ENCODE measurements around the gene HS6ST2.

HS6ST2 gene

DNA sequence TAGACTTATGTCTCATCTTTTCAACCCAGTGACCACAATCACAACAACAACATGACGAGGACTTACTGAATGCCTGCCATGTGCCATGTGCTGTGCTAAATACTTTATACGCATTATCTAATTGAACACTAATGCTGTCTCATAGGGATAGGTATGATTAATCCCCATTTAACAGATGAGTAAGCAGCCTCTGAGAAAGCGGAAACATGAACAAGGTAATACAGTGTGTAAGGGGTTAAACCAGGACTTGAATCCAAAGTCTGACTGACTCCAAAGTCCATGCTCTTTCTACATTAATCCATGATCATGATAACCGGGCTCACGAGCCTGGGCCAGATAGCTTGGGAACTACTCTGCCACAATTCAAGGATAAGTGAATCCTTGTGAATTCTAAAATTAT is 364.3 kb downstream of the HS6ST2 start:
- WGBS, 2 experiments (ENCODE audit: insufficient coverage in 2 of 2), result no CpG with 5 or more reads among the region's 5 CpGs
- Histone ChIP-seq H3K4me1 (ENCODE audit: control insufficient read depth, insufficient read depth, low read length, poor library complexity, severe bottlenecking) (no peaks in the 10 kb centered on the region), H3K36me3 (ENCODE audit: control insufficient read depth, insufficient read depth, low read length) (no peaks in the 10 kb centered on the region), H3K4me3 (ENCODE audit: extremely low read depth, insufficient read depth, low read length, poor library complexity, severe bottlenecking) (no peak overlapping the region), H3K9me3 (ENCODE audit: control insufficient read depth, low read length) (no peaks in the 10 kb centered on the region), H3K27ac (ENCODE audit: low read depth, low read length, severe bottlenecking) (no peak overlapping the region)

DNA sequence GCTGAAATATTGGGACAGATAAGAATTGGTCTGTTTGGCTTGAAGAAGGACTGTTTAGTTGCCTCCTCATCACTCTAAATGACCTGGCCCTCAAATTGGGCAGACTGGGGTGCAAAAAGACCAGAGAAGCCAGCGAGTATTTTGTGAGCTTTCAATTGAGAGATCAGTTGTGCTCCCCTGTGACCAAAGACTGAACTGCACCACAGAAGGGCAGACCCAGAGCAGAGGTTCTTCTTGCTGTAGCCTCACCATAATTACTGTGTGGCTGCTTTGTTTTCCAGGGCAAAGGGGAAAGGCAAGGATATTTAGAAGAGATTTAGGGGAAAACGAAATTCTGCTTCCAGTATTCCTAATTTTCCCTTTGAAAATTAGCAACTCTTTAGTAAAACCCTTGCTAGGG is 365.5 kb downstream of the HS6ST2 start:
- Histone ChIP-seq H3K4me3 (ENCODE audit: extremely low read depth, insufficient read depth, low read length, poor library complexity, severe bottlenecking) (no peak overlapping the region), H3K27ac (ENCODE audit: low read depth, low read length, severe bottlenecking) (no peak overlapping the region), H3K9me3 (ENCODE audit: control insufficient read depth, low read length) (no peaks in the 10 kb centered on the region), H3K36me3 (ENCODE audit: control insufficient read depth, insufficient read depth, low read length) (no peaks in the 10 kb centered on the region), H3K4me1 (ENCODE audit: control insufficient read depth, insufficient read depth, low read length, poor library complexity, severe bottlenecking) (no peaks in the 10 kb centered on the region)
- WGBS, 2 experiments (ENCODE audit: insufficient coverage in 2 of 2), result 80% methylated on average over 1 of the region's 2 CpGs; no CpG with 5 or more reads in 1 of the 2 experiments

DNA sequence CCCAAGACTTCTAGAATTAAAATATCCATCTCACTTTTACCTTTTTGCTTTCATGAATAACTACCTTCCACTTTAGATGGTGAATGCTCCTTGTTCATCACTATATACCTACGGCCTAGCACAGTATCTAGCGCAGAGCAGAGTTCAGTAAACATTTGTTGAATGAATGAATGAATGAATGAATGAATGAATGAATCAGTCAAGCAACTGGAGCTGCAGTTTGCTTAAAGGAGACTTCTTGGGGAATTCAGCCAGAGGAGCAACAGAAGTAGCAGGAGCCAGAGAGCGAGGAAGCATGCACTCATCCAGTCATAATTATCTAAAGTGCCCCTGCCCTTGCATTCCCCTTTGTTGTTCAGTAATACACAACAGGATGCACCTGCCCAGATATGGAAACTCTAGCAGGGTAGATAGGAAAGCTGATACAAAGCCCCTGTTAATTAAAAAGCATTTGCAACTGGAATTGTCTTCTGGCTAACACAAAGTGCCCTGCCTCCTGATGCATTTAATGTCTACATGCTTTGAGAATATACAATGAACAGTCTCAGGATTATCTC is 366.6 kb downstream of the HS6ST2 start:
- H3K4me3 ChIP-seq (ENCODE audit: extremely low read depth, insufficient read depth, low read length, poor library complexity, severe bottlenecking), result no peak overlapping the region
- no peaks in the 10 kb centered on the region for H3K4me1 ChIP-seq (ENCODE audit: control insufficient read depth, insufficient read depth, low read length, poor library complexity, severe bottlenecking)
- no CpG with 5 or more reads among the region's 3 CpGs for WGBS, 2 experiments (ENCODE audit: insufficient coverage in 2 of 2)
- H3K36me3 ChIP-seq (ENCODE audit: control insufficient read depth, insufficient read depth, low read length), result no peaks in the 10 kb centered on the region
- no peak overlapping the region for H3K27ac ChIP-seq (ENCODE audit: low read depth, low read length, severe bottlenecking)
- no peaks in the 10 kb centered on the region for H3K9me3 ChIP-seq (ENCODE audit: control insufficient read depth, low read length)

DNA sequence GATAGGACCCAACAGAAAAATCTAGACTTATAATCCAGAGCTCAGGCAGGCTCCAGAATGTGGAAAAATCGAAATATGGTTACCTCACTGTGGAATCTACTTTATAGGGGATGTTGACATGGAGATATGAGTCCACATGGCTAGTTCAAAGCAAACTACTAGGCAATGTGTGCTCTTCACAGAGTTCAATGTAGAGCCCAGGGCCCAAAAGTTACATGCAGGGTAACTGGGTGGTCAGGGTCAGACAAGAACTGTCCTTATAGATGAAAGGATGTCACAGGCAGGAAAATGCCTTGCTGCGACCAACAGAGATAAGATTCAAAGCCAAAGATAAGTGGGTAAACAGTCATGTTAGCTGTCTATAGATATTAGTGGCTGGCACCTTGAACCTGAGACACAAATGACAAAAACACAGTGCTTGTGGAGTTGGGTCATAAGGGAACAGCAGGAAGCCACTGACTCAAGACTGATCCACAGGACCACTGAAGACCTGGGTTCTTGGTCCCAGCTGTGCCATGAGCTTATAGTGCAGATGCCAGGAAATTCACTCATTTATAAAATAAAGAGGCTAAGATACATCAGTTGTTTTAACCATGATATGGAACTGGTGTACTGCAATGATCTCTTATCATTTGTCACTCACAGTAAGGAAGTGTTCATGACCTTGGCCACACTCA is 367.9 kb downstream of the HS6ST2 start:
- 84% methylated on average over 2 of the region's 2 CpGs; no CpG with 5 or more reads in 1 of the 2 experiments for WGBS, 2 experiments (ENCODE audit: insufficient coverage in 2 of 2)
- H3K4me3 ChIP-seq (ENCODE audit: extremely low read depth, insufficient read depth, low read length, poor library complexity, severe bottlenecking), result no peak overlapping the region
- no peaks in the 10 kb centered on the region for H3K9me3 ChIP-seq (ENCODE audit: control insufficient read depth, low read length)
- no peaks in the 10 kb centered on the region for H3K4me1 ChIP-seq (ENCODE audit: control insufficient read depth, insufficient read depth, low read length, poor library complexity, severe bottlenecking)
- H3K27ac ChIP-seq (ENCODE audit: low read depth, low read length, severe bottlenecking), result no peak overlapping the region
- no peaks in the 10 kb centered on the region for H3K36me3 ChIP-seq (ENCODE audit: control insufficient read depth, insufficient read depth, low read length)

DNA sequence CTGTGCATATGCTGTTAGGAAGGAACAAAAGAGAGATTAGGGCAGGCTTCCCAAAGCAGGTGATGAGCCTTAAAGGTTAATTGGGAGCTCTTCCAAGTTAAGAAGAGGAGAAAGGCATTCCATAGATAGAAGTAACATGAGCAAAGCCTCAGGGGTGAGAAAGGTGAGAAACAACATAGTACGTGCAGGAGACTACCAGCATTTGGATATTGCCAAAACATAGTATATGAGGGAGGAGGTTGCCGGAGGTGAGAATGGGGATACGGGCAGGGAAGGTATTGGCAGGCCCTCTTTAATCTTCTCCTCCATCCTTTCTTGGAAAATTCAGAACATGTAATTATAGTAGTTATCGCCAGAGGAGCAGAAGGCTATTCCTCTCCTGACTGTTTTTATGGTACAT is 373.5 kb downstream of the HS6ST2 start:
- Histone ChIP-seq H3K27ac (ENCODE audit: low read depth, low read length, severe bottlenecking) (no peak overlapping the region), H3K4me1 (ENCODE audit: control insufficient read depth, insufficient read depth, low read length, poor library complexity, severe bottlenecking) (no peaks in the 10 kb centered on the region), H3K36me3 (ENCODE audit: control insufficient read depth, insufficient read depth, low read length) (no peaks in the 10 kb centered on the region), H3K4me3 (ENCODE audit: extremely low read depth, insufficient read depth, low read length, poor library complexity, severe bottlenecking) (no peak overlapping the region), H3K9me3 (ENCODE audit: control insufficient read depth, low read length) (no peaks in the 10 kb centered on the region)
- 83 to 100% methylated on average over 1 of the region's 4 CpGs for WGBS, 2 experiments (ENCODE audit: insufficient coverage in 2 of 2)

DNA sequence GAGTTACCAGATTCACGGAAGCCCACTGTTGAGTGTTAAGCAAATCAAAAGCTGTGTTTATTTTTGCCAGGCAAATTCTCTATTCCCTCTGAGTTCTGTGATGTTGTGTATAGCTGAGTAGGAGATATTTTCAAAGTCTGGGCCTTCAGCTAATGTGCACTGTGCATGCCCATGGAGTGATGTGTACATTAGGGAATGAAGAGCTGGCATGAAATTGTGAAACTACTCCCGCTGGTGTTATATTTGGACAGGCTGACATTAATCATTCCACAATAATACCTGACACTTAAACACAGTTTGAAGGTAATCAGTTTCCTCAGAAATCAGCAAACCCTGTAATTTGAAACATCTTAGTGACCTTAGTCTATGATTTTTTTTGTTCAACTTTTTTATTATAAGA is 381.5 kb downstream of the HS6ST2 start:
- H3K27ac ChIP-seq (ENCODE audit: low read depth, low read length, severe bottlenecking), result no peak overlapping the region
- no CpG with 5 or more reads among the region's 2 CpGs for WGBS, 2 experiments (ENCODE audit: insufficient coverage in 2 of 2)

More for the DNA sequence above, 381.5 kb downstream of the HS6ST2 start:
- Histone ChIP-seq H3K9me3 (ENCODE audit: control insufficient read depth, low read length) (no peaks in the 10 kb centered on the region), H3K36me3 (ENCODE audit: control insufficient read depth, insufficient read depth, low read length) (no peaks in the 10 kb centered on the region), H3K4me3 (ENCODE audit: extremely low read depth, insufficient read depth, low read length, poor library complexity, severe bottlenecking) (no peak overlapping the region), H3K4me1 (ENCODE audit: control insufficient read depth, insufficient read depth, low read length, poor library complexity, severe bottlenecking) (no peaks in the 10 kb centered on the region)
